Stimulated activated naive CD8-positive, alpha-beta T cell treated with anti-CD3 and anti-CD28 coated beads, Interleukin-15, Interleukin-2, amounts not matched to agents 100 ng/mL and 50 ng/mL, for 24 hours (primary cell): ENCODE results near the gene GOLGA3.

ENCODE experiments used
- H3K27ac Mint-ChIP-seq: one replicate; pipeline ENCODE4 v1.8.0; 2021; ENCODE audit warnings: mild to moderate bottlenecking, mixed read lengths
- H3K27me3 Mint-ChIP-seq: one replicate; pipeline ENCODE4 v1.8.0; 2021; ENCODE audit warnings: mixed read lengths
- H3K36me3 Mint-ChIP-seq: one replicate; pipeline ENCODE4 v1.8.0; 2021; ENCODE audit warnings: low read depth, mixed read lengths
- H3K4me1 Mint-ChIP-seq: one replicate; pipeline ENCODE4 v1.8.0; 2021; ENCODE audit warnings: low read depth, mixed read lengths
- H3K4me3 Mint-ChIP-seq: one replicate; pipeline ENCODE4 v1.8.0; 2021; ENCODE audit warnings: mild to moderate bottlenecking, mixed read lengths
- H3K9me3 Mint-ChIP-seq: one replicate; pipeline ENCODE4 v1.8.0; 2021; ENCODE audit warnings: mixed read lengths

The GOLGA3 gene

DNA sequence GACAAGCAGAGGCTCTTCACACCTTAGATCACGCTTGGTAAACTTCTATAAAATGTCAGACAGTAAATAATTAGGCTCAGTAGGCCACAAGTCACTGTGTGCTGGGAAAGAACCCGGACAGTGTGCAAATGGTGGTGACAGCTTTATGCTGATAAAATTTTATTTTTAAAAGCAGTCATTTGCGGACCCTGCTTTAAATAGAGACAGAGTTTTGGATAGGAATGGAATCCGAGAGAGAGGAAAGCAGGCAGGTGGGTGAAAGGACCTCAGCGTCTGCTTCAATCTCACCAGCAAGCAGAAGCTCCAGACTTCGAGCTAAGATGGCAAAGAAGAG, 88.4 kb downstream of the GOLGA3 start:
- H3K27ac Mint-ChIP-seq: no peak overlapping the region
- H3K36me3 Mint-ChIP-seq: peaks cover 88% of the 10 kb centered on the region
- no peaks in the 10 kb centered on the region for H3K9me3 Mint-ChIP-seq

DNA sequence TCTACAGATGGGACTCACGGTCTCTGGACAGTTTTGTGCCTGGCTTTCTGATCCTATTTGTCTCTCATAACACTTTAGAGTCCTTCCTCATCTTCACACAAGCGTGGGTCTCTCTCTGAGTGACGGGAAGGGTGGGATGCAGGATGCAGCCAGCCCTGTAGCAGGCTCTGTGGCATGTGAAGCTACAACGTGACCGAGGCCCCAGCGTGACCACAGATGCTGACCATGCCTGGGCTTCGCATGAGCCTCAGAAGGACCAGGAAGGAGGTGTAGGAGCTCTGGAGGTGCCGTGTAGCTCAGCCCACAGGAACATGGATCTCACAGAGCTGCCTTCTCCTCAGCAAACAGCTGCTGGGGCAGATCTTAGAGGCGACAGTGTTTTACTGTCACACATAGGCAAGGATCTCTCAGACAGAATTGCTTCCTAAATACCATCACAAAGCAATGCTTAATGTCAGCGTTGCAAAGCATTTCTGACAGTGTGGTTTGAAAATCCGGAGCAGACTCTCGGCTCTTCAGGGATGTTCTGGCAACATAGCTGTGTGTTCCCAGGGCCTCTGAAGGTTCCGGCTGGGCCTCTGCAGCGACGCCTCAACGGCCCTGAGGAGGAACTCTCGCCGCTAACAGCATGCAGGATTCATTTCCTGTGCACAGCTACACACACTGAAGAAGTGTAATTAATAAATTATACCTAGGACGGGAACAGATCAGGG, 88.9 kb downstream of the GOLGA3 start:
- H3K9me3 Mint-ChIP-seq: no peaks in the 10 kb centered on the region
- H3K27me3 Mint-ChIP-seq: no peaks in the 10 kb centered on the region
- H3K4me1 Mint-ChIP-seq: peaks cover 14% of the 10 kb centered on the region
- no peak overlapping the region for H3K27ac Mint-ChIP-seq
- H3K36me3 Mint-ChIP-seq: peaks cover 85% of the 10 kb centered on the region
- no peak overlapping the region for H3K4me3 Mint-ChIP-seq

More for the DNA sequence above, 88.4 kb downstream of the GOLGA3 start:
- no peak overlapping the region for H3K4me3 Mint-ChIP-seq
- H3K27me3 Mint-ChIP-seq: no peaks in the 10 kb centered on the region
- peaks cover 14% of the 10 kb centered on the region for H3K4me1 Mint-ChIP-seq

DNA sequence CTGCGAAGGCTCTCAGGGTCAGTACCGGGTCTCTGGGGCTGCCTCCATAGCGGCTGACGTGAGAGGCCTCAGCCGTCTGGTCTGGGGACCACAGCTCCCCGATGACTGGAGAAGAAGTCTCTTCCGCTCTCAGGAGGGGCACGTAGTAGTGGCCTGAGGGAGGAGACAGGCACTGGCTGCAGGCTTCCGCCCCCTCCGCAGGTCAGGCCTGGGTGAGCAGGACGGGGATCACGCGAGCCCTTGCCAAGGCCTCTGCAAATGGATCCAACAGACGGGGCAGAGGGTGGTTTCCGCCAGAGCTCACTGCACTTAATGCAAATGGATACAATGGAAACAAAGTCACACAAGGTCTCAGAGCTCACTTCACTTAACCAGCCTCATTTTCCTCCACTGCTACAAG, 91.8 kb downstream of the GOLGA3 start:
- Mint-ChIP-seq H3K4me3 (no peak overlapping the region), H3K27ac (no peak overlapping the region), H3K9me3 (no peaks in the 10 kb centered on the region), H3K4me1 (no peaks in the 10 kb centered on the region), H3K36me3 (peaks cover 88% of the 10 kb centered on the region), H3K27me3 (no peaks in the 10 kb centered on the region)

DNA sequence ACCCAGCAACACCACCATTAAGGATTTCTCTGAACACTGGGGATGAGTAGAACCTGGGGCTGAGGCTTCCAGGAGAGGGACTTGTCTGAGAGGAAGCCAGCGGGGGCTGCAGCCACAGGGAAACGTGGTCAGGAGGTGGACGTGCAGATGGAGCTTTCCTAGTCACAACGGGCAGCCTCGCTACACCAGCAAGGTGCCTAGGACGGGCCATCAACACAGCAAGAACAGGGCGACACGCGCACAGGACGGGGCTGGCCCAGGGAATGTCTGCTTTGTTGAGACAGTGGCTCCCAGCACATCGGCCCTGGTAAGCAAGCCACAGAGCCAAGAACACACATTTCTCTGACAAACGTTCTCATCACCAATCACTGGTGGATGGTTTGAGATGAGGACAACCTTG, 92.3 kb downstream of the GOLGA3 start:
- Mint-ChIP-seq H3K4me1 (no peaks in the 10 kb centered on the region), H3K36me3 (peaks cover 88% of the 10 kb centered on the region), H3K4me3 (no peak overlapping the region), H3K27me3 (no peaks in the 10 kb centered on the region), H3K27ac (no peak overlapping the region), H3K9me3 (no peaks in the 10 kb centered on the region)

DNA sequence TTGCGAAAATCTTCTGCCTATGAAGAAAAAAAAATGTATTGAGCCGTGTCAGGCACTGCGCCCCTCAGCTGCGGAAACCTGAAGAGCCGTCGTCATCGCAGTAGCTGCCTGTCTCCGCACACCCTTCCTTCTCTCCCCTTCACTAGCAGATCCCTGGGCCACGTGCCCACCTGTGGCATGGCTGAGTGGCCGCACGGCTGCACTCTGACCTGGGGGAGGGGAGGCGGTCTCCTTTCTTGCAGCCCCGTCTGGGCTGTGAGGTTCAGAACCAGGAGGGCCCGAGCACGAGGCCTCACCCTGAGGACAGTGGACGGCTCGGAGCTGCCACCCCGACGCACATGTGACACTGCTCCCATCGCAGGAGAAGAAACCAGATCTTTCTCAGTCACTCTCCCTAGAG, 93.2 kb downstream of the GOLGA3 start:
- Mint-ChIP-seq H3K27me3 (no peaks in the 10 kb centered on the region), H3K4me1 (no peaks in the 10 kb centered on the region), H3K36me3 (peaks cover 88% of the 10 kb centered on the region), H3K9me3 (no peaks in the 10 kb centered on the region), H3K27ac (peak overlapping the region; percentile 23), H3K4me3 (no peak overlapping the region)

DNA sequence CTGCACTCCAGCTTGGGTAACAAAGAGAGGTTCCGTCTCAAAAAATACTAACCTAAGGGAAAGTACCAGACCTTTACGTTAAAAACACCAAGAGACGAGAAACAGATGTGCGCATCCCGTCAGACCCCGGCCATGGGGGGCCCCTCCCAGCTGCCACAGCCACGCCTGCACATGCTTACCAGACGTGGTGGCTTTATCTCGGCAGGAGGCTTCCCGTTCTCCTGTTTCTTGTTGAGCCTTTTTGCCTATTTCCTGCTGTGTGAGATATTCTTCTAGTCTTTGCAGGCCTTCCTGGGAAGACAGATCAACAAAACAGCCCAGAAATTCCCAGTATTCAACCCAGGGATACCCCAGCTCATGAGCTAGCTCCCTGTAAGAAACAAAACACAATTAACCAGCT, 94.5 kb downstream of the GOLGA3 start:
- Mint-ChIP-seq H3K4me1 (peaks cover 4% of the 10 kb centered on the region), H3K4me3 (no peak overlapping the region), H3K27me3 (no peaks in the 10 kb centered on the region), H3K36me3 (peaks cover 86% of the 10 kb centered on the region), H3K9me3 (no peaks in the 10 kb centered on the region), H3K27ac (no peak overlapping the region)

DNA sequence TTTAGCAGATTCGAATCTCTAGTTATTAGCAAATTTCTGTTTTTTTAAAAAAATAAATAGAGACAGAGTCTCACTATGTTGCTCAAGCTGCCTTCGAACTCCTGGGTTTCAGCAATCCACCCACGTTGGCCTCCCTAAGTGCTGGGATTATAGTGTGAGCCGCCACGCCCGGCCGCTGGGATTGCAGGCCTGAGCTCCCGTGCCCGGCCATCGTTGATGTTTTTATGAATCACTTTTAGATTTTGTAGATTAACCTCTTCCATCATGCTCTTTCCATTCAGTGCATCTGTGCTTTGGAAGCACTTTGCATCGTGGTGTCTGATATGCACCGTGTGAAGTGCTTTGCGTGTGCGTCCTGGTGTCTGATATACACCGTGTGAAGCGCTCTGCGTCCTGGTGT, 97.1 kb downstream of the GOLGA3 start:
- Mint-ChIP-seq H3K27me3 (no peaks in the 10 kb centered on the region), H3K4me1 (peaks cover 4% of the 10 kb centered on the region), H3K4me3 (no peak overlapping the region), H3K9me3 (no peaks in the 10 kb centered on the region), H3K27ac (no peak overlapping the region), H3K36me3 (peaks cover 92% of the 10 kb centered on the region)

DNA sequence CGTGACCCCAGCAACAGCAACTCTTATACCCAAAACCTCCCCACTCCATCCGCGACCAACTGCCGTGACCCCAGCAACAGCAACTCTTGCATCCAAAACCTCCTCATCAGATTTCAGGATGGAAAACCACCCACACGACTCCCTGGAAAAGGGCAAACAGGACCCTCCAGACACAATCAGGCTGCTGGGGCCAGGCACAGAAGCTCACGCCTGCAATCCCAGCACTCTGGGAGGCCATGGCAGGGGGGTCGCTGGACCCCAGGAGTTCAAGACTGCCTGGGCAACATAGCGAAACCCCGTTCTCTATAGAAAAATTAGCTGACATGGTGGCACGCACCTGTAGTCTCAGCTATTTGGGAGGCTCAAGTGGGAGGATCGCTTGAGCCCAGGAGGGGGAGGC, 98.3 kb downstream of the GOLGA3 start:
- H3K4me3 Mint-ChIP-seq: peak overlapping the region; percentile 19
- H3K4me1 Mint-ChIP-seq: peaks cover 9% of the 10 kb centered on the region
- no peaks in the 10 kb centered on the region for H3K9me3 Mint-ChIP-seq
- H3K27me3 Mint-ChIP-seq: no peaks in the 10 kb centered on the region
- H3K27ac Mint-ChIP-seq: peak overlapping the region; percentile 54
- peaks cover 92% of the 10 kb centered on the region for H3K36me3 Mint-ChIP-seq

DNA sequence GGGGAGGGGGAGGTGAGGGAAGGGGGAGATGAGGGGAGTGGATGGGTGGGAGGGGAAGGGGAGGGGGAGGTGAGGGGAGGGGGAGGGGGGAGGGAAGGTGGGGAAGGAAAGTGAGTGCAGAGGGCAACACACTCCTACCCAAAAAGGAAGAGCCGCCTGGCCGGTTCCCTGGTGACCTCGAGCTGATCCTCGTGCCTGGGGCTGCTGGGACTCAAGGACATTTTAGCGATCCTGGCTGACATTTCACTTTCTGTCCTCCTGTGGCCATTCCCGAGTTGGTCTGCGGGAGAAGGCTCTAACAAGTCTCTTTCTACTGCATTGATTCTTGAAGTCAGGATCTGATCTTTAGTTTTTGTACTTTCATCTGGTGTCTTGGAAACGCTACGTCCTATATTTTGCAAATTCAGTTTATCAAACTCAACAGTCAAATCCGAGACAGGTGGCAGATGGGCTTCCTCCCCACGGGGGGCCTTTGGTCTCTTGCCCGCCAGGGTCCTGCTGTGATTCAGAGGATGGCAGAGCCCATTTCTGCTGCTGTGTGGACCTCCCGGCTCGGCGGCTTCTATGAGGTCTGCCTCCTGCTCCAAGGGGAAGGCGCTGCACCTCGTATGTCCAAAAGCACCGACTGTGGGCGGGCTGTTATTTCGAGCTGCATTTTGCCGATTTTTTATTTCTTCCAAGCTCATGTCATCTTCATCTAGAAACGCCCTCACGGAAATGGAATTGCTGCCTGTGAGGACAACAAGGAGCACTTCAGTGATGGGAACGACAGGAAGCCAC, 98.9 kb downstream of the GOLGA3 start:
- H3K27me3 Mint-ChIP-seq: no peaks in the 10 kb centered on the region
- H3K4me1 Mint-ChIP-seq: peaks cover 9% of the 10 kb centered on the region
- no peaks in the 10 kb centered on the region for H3K9me3 Mint-ChIP-seq
- peak overlapping the region; percentile 54 for H3K27ac Mint-ChIP-seq
- H3K36me3 Mint-ChIP-seq: peaks cover 94% of the 10 kb centered on the region
- H3K4me3 Mint-ChIP-seq: peak overlapping the region; percentile 19

DNA sequence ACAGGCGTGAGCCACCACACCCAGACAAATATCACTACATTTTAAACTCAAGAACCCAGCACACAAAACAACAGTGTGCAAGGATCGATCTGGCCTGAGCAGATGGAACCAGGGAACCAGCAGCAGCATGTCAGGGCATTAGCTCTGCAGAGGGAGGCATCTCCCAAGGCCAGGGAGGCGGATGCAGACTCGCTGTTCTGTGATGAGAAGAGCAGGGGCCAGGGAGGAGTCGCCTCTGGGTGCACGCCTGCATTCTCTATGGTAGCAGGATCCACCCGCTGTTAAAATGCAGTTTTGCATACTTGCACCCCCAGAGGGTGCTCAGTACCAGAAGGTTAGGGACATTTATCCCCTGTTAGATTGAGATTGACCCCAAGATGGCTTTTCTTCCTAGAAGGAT, 100.2 kb downstream of the GOLGA3 start:
- H3K27me3 Mint-ChIP-seq: no peaks in the 10 kb centered on the region
- H3K27ac Mint-ChIP-seq: no peak overlapping the region
- peaks cover 9% of the 10 kb centered on the region for H3K4me1 Mint-ChIP-seq
- peaks cover 92% of the 10 kb centered on the region for H3K36me3 Mint-ChIP-seq
- H3K4me3 Mint-ChIP-seq: no peak overlapping the region
- no peaks in the 10 kb centered on the region for H3K9me3 Mint-ChIP-seq

DNA sequence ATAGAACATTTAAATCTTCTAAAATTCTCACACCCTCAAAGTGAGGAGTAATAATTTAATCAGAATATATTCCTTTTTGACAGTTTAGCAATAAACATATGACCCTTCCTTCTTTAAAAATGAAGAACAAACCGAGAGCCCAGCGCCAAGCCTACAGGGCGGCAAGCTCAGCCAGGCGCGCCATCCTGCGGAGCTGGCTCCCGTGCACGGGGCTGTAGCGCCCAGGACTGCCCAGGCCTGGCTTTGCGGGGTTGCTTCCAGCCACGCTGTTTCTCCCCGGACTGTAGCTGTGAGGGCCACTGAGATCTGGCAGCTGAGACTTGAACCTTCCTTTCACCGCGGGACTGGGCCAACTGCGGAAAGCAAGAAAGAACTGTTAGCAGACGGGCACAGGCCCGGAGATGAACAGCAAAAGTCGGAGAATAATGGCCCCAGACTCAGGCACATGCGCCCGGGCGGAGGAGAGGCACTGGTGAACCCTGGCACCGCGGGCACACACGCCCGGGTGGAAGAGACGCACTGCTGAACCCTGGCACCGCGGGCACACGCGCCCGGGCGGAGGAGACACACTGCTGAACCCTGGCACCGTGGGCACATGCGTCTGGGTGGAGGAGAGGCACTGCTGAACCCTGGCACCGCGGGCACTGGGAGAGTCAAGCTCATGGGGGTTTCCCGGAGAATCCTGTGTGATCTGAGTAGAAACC, 101.4 kb downstream of the GOLGA3 start:
- H3K9me3 Mint-ChIP-seq: no peaks in the 10 kb centered on the region
- H3K4me1 Mint-ChIP-seq: peaks cover 9% of the 10 kb centered on the region
- no peak overlapping the region for H3K27ac Mint-ChIP-seq
- H3K36me3 Mint-ChIP-seq: peaks cover 86% of the 10 kb centered on the region
- no peak overlapping the region for H3K4me3 Mint-ChIP-seq
- H3K27me3 Mint-ChIP-seq: no peaks in the 10 kb centered on the region

DNA sequence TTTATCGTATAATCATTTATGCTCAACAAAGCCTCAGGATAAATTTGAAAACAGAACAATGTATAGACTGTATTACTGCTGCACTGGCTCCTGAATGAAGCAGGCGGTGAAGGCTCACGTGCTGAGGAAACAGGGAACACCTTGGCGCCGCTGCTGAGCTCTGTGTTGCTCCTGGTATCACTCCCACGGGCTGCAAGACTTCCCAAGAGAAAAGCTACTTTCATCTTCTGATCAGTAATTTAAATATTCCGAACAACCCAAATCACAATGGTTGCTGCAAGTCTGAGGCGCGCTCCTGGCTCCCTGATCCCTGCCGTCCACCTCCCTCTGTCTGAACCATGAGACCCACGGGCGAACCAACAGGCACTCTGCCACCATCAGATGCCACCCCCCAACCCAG, 102.3 kb downstream of the GOLGA3 start:
- Mint-ChIP-seq H3K27me3 (no peaks in the 10 kb centered on the region), H3K4me1 (peaks cover 9% of the 10 kb centered on the region), H3K27ac (peak overlapping the region; percentile 16), H3K9me3 (no peaks in the 10 kb centered on the region), H3K4me3 (no peak overlapping the region), H3K36me3 (peaks cover 82% of the 10 kb centered on the region)

DNA sequence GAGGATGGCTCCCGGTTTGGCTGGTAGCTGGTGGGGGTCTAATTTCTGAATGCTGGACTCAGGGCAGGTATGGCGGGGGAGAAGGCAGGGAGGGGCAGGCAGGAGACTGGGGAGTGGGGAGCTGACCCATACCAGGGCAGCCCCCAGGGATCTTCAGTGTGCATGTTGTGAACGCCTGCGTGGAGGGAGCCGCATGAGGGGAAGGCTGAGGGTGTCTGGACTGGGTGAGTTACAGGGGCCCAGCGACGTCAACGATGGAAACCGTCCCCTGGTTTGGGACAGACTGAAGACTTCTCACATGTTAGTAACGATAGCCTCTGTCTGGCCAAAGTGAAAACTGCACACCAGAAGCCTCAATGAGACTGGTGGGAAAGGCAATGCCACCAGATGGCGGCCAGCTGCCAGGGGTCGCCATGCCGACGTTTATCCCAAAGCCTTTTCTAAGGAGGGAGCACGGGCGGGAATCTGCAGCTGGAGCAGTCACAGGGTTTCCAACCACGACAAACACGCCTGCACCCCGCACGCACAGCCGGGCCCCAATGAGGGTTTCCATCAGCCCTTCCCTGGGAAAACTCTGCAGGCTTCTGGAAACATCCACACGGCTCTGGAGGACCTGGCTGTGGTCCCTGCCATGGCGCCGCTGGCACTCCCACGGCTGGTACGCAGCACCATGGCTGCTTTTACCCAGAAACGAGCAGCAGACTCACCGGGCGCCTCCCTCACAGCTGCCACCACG, 104.0 kb downstream of the GOLGA3 start:
- Mint-ChIP-seq H3K27me3 (no peaks in the 10 kb centered on the region), H3K36me3 (peaks cover 77% of the 10 kb centered on the region), H3K4me3 (no peak overlapping the region), H3K27ac (no peak overlapping the region), H3K9me3 (no peaks in the 10 kb centered on the region), H3K4me1 (peaks cover 7% of the 10 kb centered on the region)

DNA sequence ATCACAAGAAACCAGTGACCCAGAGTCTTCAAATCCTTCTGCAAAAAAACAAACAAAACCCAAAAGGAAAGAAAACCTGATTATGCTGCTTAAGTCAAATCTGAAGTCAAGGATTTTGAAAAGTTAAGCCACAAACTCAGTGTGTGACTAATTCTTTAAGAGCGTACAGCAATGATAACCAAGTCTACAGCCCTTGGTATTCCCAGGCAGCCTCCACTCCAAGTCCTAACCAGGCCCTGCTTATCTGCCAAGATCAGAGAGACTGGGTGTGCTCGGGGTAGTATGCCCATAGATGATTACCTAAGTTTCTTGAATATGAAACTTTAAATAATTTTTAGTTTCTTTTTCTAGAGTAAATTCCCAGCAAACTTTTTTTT, 104.9 kb downstream of the GOLGA3 start:
- H3K4me3 Mint-ChIP-seq: no peak overlapping the region
- no peaks in the 10 kb centered on the region for H3K27me3 Mint-ChIP-seq
- H3K9me3 Mint-ChIP-seq: no peaks in the 10 kb centered on the region
- H3K4me1 Mint-ChIP-seq: peaks cover 6% of the 10 kb centered on the region
- peaks cover 79% of the 10 kb centered on the region for H3K36me3 Mint-ChIP-seq
- peak overlapping the region; percentile 40 for H3K27ac Mint-ChIP-seq
